ENCODE measurements around the gene UGT1A6.

UGT1A6 gene

GRCh38 chr2:233668605-233669260, 24.0 kb upstream of the UGT1A6 start:
- H3K9ac ChIP-seq (ENCODE audit: low read depth in 1 of 2, low read length in 2 of 2), result no peak overlapping the region
- no peaks in the 10 kb centered on the region for H3K27me3 ChIP-seq (ENCODE audit: control insufficient read depth in 1 of 2, insufficient read depth in 2 of 2, low read length in 2 of 2)
- no peaks in the 10 kb centered on the region for H3K9me3 ChIP-seq (ENCODE audit: control insufficient read depth in 1 of 2, low read length in 2 of 2)
- H3K27ac ChIP-seq (ENCODE audit: low read depth, low read length), result no peak overlapping the region
- no peak overlapping the region for H3K4me3 ChIP-seq (ENCODE audit: low read depth in 1 of 2, low read length in 2 of 2)
- no peaks in the 10 kb centered on the region for H3K4me1 ChIP-seq (ENCODE audit: control insufficient read depth in 1 of 2, insufficient read depth in 2 of 2, low read length in 2 of 2)
- H3K36me3 ChIP-seq (ENCODE audit: control insufficient read depth in 1 of 2, insufficient read depth in 2 of 2, low read length in 2 of 2), result no peaks in the 10 kb centered on the region

GRCh38 chr2:233671290-233672161, 21.2 kb upstream of the UGT1A6 start, which contains the start of gene UGT1A9:
TSS of gene UGT1A9 (plus strand) at chr2:233671898. CDS start at chr2:233671935, 37 bp downstream.
- Histone ChIP-seq H3K4me3 (ENCODE audit: low read depth in 1 of 2, low read length in 2 of 2) (no peak within 1 kb of the TSS), H3K9ac (ENCODE audit: low read depth in 1 of 2, low read length in 2 of 2) (no peak within 1 kb of the TSS)

DNA sequence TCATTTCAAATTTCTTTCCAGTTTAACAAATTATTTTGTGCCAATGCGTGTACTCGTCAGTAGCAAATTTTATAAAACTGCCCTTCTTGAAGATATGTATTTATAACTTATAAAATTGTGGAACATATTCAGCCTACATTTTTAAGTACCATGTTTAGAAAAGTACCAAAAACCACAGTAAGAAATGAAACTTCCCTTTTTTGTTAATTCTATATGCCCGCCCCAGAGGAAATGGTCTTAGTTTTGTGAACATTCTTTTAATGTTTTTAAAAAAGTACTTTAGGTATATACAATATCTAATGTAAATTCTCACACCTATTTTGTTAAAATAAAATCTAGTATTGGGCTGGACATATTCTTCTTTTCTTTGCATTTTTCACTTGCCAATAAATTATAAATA, 19.8 kb upstream of the UGT1A6 start:
- Histone ChIP-seq H3K4me3 (ENCODE audit: low read depth in 1 of 2, low read length in 2 of 2) (no peak overlapping the region), H3K4me1 (ENCODE audit: control insufficient read depth in 1 of 2, insufficient read depth in 2 of 2, low read length in 2 of 2) (no peaks in the 10 kb centered on the region), H3K9me3 (ENCODE audit: control insufficient read depth in 1 of 2, low read length in 2 of 2) (no peaks in the 10 kb centered on the region), H3K9ac (ENCODE audit: low read depth in 1 of 2, low read length in 2 of 2) (no peak overlapping the region), H3K27ac (ENCODE audit: low read depth, low read length) (no peak overlapping the region), H3K36me3 (ENCODE audit: control insufficient read depth in 1 of 2, insufficient read depth in 2 of 2, low read length in 2 of 2) (no peaks in the 10 kb centered on the region), H3K27me3 (ENCODE audit: control insufficient read depth in 1 of 2, insufficient read depth in 2 of 2, low read length in 2 of 2) (no peaks in the 10 kb centered on the region)

More at GRCh38 chr2:233671290-233672161, 21.2 kb upstream of the UGT1A6 start, which contains the start of gene UGT1A9:
- Histone ChIP-seq H3K4me1 (ENCODE audit: control insufficient read depth in 1 of 2, insufficient read depth in 2 of 2, low read length in 2 of 2) (no peaks in the 10 kb centered on the region), H3K9me3 (ENCODE audit: control insufficient read depth in 1 of 2, low read length in 2 of 2) (no peaks in the 10 kb centered on the region), H3K27ac (ENCODE audit: low read depth, low read length) (no peak within 1 kb of the TSS), H3K36me3 (ENCODE audit: control insufficient read depth in 1 of 2, insufficient read depth in 2 of 2, low read length in 2 of 2) (no peaks in the 10 kb centered on the region), H3K27me3 (ENCODE audit: control insufficient read depth in 1 of 2, insufficient read depth in 2 of 2, low read length in 2 of 2) (no peaks in the 10 kb centered on the region)

GRCh38 chr2:233673896-233674295, 18.8 kb upstream of the UGT1A6 start:
- no peaks in the 10 kb centered on the region for H3K27me3 ChIP-seq (ENCODE audit: control insufficient read depth in 1 of 2, insufficient read depth in 2 of 2, low read length in 2 of 2)
- no peak overlapping the region for H3K4me3 ChIP-seq (ENCODE audit: low read depth in 1 of 2, low read length in 2 of 2)
- no peaks in the 10 kb centered on the region for H3K4me1 ChIP-seq (ENCODE audit: control insufficient read depth in 1 of 2, insufficient read depth in 2 of 2, low read length in 2 of 2)
- no peaks in the 10 kb centered on the region for H3K36me3 ChIP-seq (ENCODE audit: control insufficient read depth in 1 of 2, insufficient read depth in 2 of 2, low read length in 2 of 2)
- H3K27ac ChIP-seq (ENCODE audit: low read depth, low read length), result no peak overlapping the region
- H3K9ac ChIP-seq (ENCODE audit: low read depth in 1 of 2, low read length in 2 of 2), result no peak overlapping the region
- no peaks in the 10 kb centered on the region for H3K9me3 ChIP-seq (ENCODE audit: control insufficient read depth in 1 of 2, low read length in 2 of 2)

- H3K4me3 ChIP-seq (ENCODE audit: low read depth in 1 of 2, low read length in 2 of 2), result no peak overlapping the region
- H3K4me1 ChIP-seq (ENCODE audit: control insufficient read depth in 1 of 2, insufficient read depth in 2 of 2, low read length in 2 of 2), result no peaks in the 10 kb centered on the region
- no peaks in the 10 kb centered on the region for H3K9me3 ChIP-seq (ENCODE audit: control insufficient read depth in 1 of 2, low read length in 2 of 2)
- no peaks in the 10 kb centered on the region for H3K27me3 ChIP-seq (ENCODE audit: control insufficient read depth in 1 of 2, insufficient read depth in 2 of 2, low read length in 2 of 2)
- H3K9ac ChIP-seq (ENCODE audit: low read depth in 1 of 2, low read length in 2 of 2), result no peak overlapping the region
- H3K27ac ChIP-seq (ENCODE audit: low read depth, low read length), result no peak overlapping the region
- no peaks in the 10 kb centered on the region for H3K36me3 ChIP-seq (ENCODE audit: control insufficient read depth in 1 of 2, insufficient read depth in 2 of 2, low read length in 2 of 2)
These were observed 18.4 kb upstream of the UGT1A6 start for GRCh38 chr2:233674314-233674713.

GRCh38 chr2:233674995-233675394, 17.7 kb upstream of the UGT1A6 start:
- Histone ChIP-seq H3K4me3 (ENCODE audit: low read depth in 1 of 2, low read length in 2 of 2) (no peak overlapping the region), H3K27ac (ENCODE audit: low read depth, low read length) (no peak overlapping the region), H3K9ac (ENCODE audit: low read depth in 1 of 2, low read length in 2 of 2) (no peak overlapping the region), H3K4me1 (ENCODE audit: control insufficient read depth in 1 of 2, insufficient read depth in 2 of 2, low read length in 2 of 2) (no peaks in the 10 kb centered on the region), H3K27me3 (ENCODE audit: control insufficient read depth in 1 of 2, insufficient read depth in 2 of 2, low read length in 2 of 2) (no peaks in the 10 kb centered on the region), H3K36me3 (ENCODE audit: control insufficient read depth in 1 of 2, insufficient read depth in 2 of 2, low read length in 2 of 2) (no peaks in the 10 kb centered on the region), H3K9me3 (ENCODE audit: control insufficient read depth in 1 of 2, low read length in 2 of 2) (no peaks in the 10 kb centered on the region)

DNA sequence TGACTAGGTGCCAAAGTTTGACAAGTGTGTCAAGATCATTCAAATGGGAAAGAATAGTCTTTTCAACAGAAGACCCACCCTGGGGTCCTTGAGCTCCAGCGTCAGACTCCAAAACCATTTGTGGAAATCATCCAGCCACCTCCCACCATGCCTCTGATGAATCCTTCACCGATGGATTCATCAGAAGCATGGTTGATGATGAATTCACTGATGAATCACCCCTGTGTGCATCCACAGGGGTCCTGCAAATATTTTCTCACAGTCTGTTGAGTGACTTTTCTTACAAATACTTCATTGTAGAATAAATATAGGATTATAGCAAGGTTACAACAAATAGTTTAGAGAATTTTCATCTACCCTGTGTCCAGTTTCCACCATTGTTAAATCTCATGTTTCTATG, 16.6 kb upstream of the UGT1A6 start:
- H3K36me3 ChIP-seq (ENCODE audit: control insufficient read depth in 1 of 2, insufficient read depth in 2 of 2, low read length in 2 of 2), result no peaks in the 10 kb centered on the region
- no peaks in the 10 kb centered on the region for H3K27me3 ChIP-seq (ENCODE audit: control insufficient read depth in 1 of 2, insufficient read depth in 2 of 2, low read length in 2 of 2)
- H3K4me1 ChIP-seq (ENCODE audit: control insufficient read depth in 1 of 2, insufficient read depth in 2 of 2, low read length in 2 of 2), result no peaks in the 10 kb centered on the region
- H3K4me3 ChIP-seq (ENCODE audit: low read depth in 1 of 2, low read length in 2 of 2), result no peak overlapping the region
- H3K9ac ChIP-seq (ENCODE audit: low read depth in 1 of 2, low read length in 2 of 2), result no peak overlapping the region
- H3K9me3 ChIP-seq (ENCODE audit: control insufficient read depth in 1 of 2, low read length in 2 of 2), result no peaks in the 10 kb centered on the region
- H3K27ac ChIP-seq (ENCODE audit: low read depth, low read length), result no peak overlapping the region

DNA sequence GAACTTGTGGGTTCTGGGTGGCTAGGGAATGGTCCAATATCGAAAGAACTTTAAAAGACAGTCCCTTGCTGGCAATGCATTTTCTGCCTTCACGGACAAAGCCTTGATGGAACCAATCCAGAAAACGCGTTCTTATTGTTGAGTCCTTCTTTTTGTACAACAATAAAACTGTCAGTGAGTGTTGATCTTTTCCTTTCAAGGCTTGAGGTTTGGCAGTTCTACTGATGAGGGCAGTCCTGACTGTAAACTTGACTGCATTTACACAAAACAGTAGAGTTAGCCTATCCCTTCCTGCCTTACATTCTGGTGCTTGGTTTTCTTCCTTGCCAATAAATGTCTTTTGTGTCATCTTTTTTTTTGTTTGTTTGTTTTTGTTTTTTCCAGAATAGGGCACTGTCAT, 13.5 kb upstream of the UGT1A6 start:
- Histone ChIP-seq H3K4me3 (ENCODE audit: low read depth in 1 of 2, low read length in 2 of 2) (no peak overlapping the region), H3K4me1 (ENCODE audit: control insufficient read depth in 1 of 2, insufficient read depth in 2 of 2, low read length in 2 of 2) (no peaks in the 10 kb centered on the region), H3K36me3 (ENCODE audit: control insufficient read depth in 1 of 2, insufficient read depth in 2 of 2, low read length in 2 of 2) (no peaks in the 10 kb centered on the region), H3K9ac (ENCODE audit: low read depth in 1 of 2, low read length in 2 of 2) (no peak overlapping the region), H3K27me3 (ENCODE audit: control insufficient read depth in 1 of 2, insufficient read depth in 2 of 2, low read length in 2 of 2) (no peaks in the 10 kb centered on the region), H3K9me3 (ENCODE audit: control insufficient read depth in 1 of 2, low read length in 2 of 2) (no peaks in the 10 kb centered on the region), H3K27ac (ENCODE audit: low read depth, low read length) (no peak overlapping the region)

GRCh38 chr2:233680361-233681045, 12.2 kb upstream of the UGT1A6 start:
- no peak overlapping the region for H3K9ac ChIP-seq (ENCODE audit: low read depth in 1 of 2, low read length in 2 of 2)
- no peak overlapping the region for H3K27ac ChIP-seq (ENCODE audit: low read depth, low read length)
- H3K4me3 ChIP-seq (ENCODE audit: low read depth in 1 of 2, low read length in 2 of 2), result no peak overlapping the region
- H3K36me3 ChIP-seq (ENCODE audit: control insufficient read depth in 1 of 2, insufficient read depth in 2 of 2, low read length in 2 of 2), result no peaks in the 10 kb centered on the region
- no peaks in the 10 kb centered on the region for H3K27me3 ChIP-seq (ENCODE audit: control insufficient read depth in 1 of 2, insufficient read depth in 2 of 2, low read length in 2 of 2)
- no peaks in the 10 kb centered on the region for H3K4me1 ChIP-seq (ENCODE audit: control insufficient read depth in 1 of 2, insufficient read depth in 2 of 2, low read length in 2 of 2)
- no peaks in the 10 kb centered on the region for H3K9me3 ChIP-seq (ENCODE audit: control insufficient read depth in 1 of 2, low read length in 2 of 2)

DNA sequence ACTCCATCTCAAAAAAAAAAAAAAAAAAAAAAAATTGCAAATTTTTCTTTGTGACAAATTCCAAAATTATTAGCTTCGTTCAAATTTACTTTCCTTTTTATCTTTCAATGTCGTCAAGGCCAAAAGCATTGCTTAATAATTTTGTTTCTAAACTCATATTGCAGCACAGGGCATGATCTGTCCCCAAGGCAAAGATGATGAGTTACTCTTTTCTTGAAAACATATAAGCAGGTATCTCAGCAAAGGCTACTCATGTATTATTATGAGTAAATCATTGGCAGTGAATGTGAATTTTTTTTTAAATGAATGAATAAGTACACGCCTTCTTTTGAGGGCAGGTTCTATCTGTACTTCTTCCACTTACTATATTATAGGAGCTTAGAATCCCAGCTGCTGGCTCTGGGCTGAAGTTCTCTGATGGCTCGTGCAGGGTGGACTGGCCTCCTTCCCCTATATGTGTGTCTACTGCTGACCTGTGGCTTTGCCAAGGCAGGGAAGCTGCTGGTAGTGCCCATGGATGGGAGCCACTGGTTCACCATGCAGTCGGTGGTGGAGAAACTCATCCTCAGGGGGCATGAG, 11.1 kb upstream of the UGT1A6 start, which contains the start of gene UGT1A7:
Gene UGT1A7, plus strand, starts transcription at position 381 of the 579 bp plus-strand sequence. Its CDS starts 37 bp downstream, at position 418.
- Histone ChIP-seq H3K27me3 (ENCODE audit: control insufficient read depth in 1 of 2, insufficient read depth in 2 of 2, low read length in 2 of 2) (no peaks in the 10 kb centered on the region), H3K9me3 (ENCODE audit: control insufficient read depth in 1 of 2, low read length in 2 of 2) (no peaks in the 10 kb centered on the region), H3K4me3 (ENCODE audit: low read depth in 1 of 2, low read length in 2 of 2) (no peak within 1 kb of the TSS), H3K4me1 (ENCODE audit: control insufficient read depth in 1 of 2, insufficient read depth in 2 of 2, low read length in 2 of 2) (no peaks in the 10 kb centered on the region), H3K27ac (ENCODE audit: low read depth, low read length) (no peak within 1 kb of the TSS), H3K9ac (ENCODE audit: low read depth in 1 of 2, low read length in 2 of 2) (no peak within 1 kb of the TSS), H3K36me3 (ENCODE audit: control insufficient read depth in 1 of 2, insufficient read depth in 2 of 2, low read length in 2 of 2) (no peaks in the 10 kb centered on the region)
